Thymus (tissue), 11 donors: ENCODE measurements around the gene PTCD1. TPM values are rescaled to one million over a fixed set of nuclear protein-coding genes. Genes with fewer than 3 reads are reported as not detected.

ENCODE experiments used
- DNase-seq, 9 donors: peaks; one replicate each; pipeline ENCODE4 v3.0.0-alpha.2; 2013; ENCODE audit warnings: low spot score in 9 of 9, low read depth in 6 of 9, missing footprints in 1 of 9
- H3K27ac ChIP-seq, 2 donors: one replicate each; pipeline ENCODE4 v1.5.1; 2013; ENCODE audit warnings: control low read depth in 1 of 2, low read depth in 1 of 2, low read length in 1 of 2, mild to moderate bottlenecking in 1 of 2, moderate library complexity in 1 of 2
- H3K27me3 ChIP-seq, 2 donors: one replicate each; pipeline ENCODE4 v1.5.1; 2013; ENCODE audit warnings: low read length in 1 of 2; ENCODE audit not compliant: control insufficient read depth in 2 of 2, insufficient read depth in 1 of 2
- H3K36me3 ChIP-seq, 2 donors: one replicate each; pipeline ENCODE4 v1.5.1; 2013; ENCODE audit warnings: low read length in 1 of 2, mild to moderate bottlenecking in 1 of 2, moderate library complexity in 1 of 2; ENCODE audit not compliant: control insufficient read depth in 2 of 2, insufficient read depth in 2 of 2
- H3K4me1 ChIP-seq, 2 donors: one replicate each; pipeline ENCODE4 v1.5.1; 2013; ENCODE audit warnings: low read length in 2 of 2; ENCODE audit not compliant: control insufficient read depth in 2 of 2, insufficient read depth in 2 of 2
- H3K4me3 ChIP-seq, 2 donors: one replicate each; pipeline ENCODE4 v1.5.1; 2013; ENCODE audit warnings: low read length in 2 of 2, control low read depth in 1 of 2, mild to moderate bottlenecking in 1 of 2
- H3K9me3 ChIP-seq, 2 donors: one replicate each; pipeline ENCODE4 v1.5.1; 2013; ENCODE audit warnings: low read length in 1 of 2, mild to moderate bottlenecking in 1 of 2; ENCODE audit not compliant: control insufficient read depth in 2 of 2, insufficient read depth in 1 of 2
- WGBS: extraction: QIAGEN DNeasy Blood & Tissue Kit; methylation state at CpG from one replicate; pipeline ENCODE4 v1.1.7; 2013; 5-methylcytosine and 5-hydroxymethylcytosine counted together
- polyA plus RNA-seq: library from polyadenylated mRNA; stranded (reverse); fragments of 200-250 nt; gene quantifications from one replicate; pipeline ENCODE4 v1.2.3, GENCODE V29; 2013
- total RNA-seq: library from RNA; stranded (reverse); fragments of 120-200 nt; gene quantifications from one replicate; pipeline ENCODE4 v1.2.4, GENCODE V29; 2013
- donor health status: healthy.

Gene PTCD1
- total and polyA plus RNA-seq, 2 donors = 2.8 TPM

GRCh38 chr7:99453105-99453504, 14.5 kb upstream of the PTCD1 start:
- 97% methylated on average over 11 of the region's 11 CpGs for WGBS
- Histone ChIP-seq H3K9me3 (no peaks in the 10 kb centered on the region), H3K36me3 (peaks cover 91 to 93% of the 10 kb centered on the region in 2 donors), H3K27ac (no peak overlapping the region), H3K27me3 (no peaks in the 10 kb centered on the region), H3K4me3 (no peak overlapping the region), H3K4me1 (no peaks in the 10 kb centered on the region)
- DNase-seq = no peak

- no peak overlapping the region for H3K27ac ChIP-seq
- H3K9me3 ChIP-seq = no peaks in the 10 kb centered on the region
- peaks cover 91 to 93% of the 10 kb centered on the region in 2 donors for H3K36me3 ChIP-seq
- no peak for DNase-seq
- WGBS = 98% methylated on average over 13 of the region's 13 CpGs
- H3K4me3 ChIP-seq = no peak overlapping the region
- H3K27me3 ChIP-seq = no peaks in the 10 kb centered on the region
- no peaks in the 10 kb centered on the region for H3K4me1 ChIP-seq
Measured at GRCh38 chr7:99452541-99452940, 13.9 kb upstream of the PTCD1 start.

GRCh38 chr7:99451936-99452335, 13.3 kb upstream of the PTCD1 start:
- Histone ChIP-seq H3K36me3 (peaks cover 85 to 89% of the 10 kb centered on the region in 2 donors), H3K27me3 (no peaks in the 10 kb centered on the region), H3K4me1 (no peaks in the 10 kb centered on the region), H3K27ac (no peak overlapping the region), H3K9me3 (no peaks in the 10 kb centered on the region), H3K4me3 (no peak overlapping the region)
- no peak for DNase-seq
- 98% methylated on average over 8 of the region's 8 CpGs for WGBS

- Histone ChIP-seq H3K27me3 (no peaks in the 10 kb centered on the region), H3K27ac (no peak overlapping the region), H3K36me3 (peaks cover 73 to 78% of the 10 kb centered on the region in 2 donors), H3K4me3 (no peak overlapping the region), H3K9me3 (no peaks in the 10 kb centered on the region), H3K4me1 (no peaks in the 10 kb centered on the region)
- DNase-seq = no peak
- WGBS = 98% methylated on average over 5 of the region's 5 CpGs
Measured at GRCh38 chr7:99449326-99449725, 10.7 kb upstream of the PTCD1 start.

DNA sequence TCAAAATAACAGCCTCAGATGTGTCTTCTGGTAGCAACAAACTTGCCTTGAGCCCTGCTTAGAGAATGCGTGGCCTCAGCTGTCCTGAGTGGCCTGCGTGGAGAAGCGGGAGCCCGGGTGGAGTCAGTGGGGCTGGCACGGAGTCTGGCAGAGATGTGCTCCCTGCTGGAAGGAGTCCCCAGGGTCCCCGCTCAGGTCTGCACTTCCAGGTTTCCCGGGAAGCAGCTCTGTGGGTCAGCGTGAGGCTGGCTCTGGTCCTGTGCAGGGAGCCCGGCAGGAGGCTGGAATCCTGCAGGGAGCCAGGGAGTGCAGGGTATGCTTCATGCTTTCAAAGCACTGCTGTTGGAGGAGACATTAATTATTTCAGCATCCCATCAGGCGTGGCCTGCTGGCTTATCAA, 10.3 kb upstream of the PTCD1 start:
- H3K4me3 ChIP-seq = no peak overlapping the region
- no peaks in the 10 kb centered on the region for H3K9me3 ChIP-seq
- no peaks in the 10 kb centered on the region for H3K27me3 ChIP-seq
- no peak overlapping the region for H3K27ac ChIP-seq
- peaks cover 68 to 74% of the 10 kb centered on the region in 2 donors for H3K36me3 ChIP-seq
- no peak for DNase-seq
- 90% methylated on average over 10 of the region's 10 CpGs for WGBS
- no peaks in the 10 kb centered on the region for H3K4me1 ChIP-seq

DNA sequence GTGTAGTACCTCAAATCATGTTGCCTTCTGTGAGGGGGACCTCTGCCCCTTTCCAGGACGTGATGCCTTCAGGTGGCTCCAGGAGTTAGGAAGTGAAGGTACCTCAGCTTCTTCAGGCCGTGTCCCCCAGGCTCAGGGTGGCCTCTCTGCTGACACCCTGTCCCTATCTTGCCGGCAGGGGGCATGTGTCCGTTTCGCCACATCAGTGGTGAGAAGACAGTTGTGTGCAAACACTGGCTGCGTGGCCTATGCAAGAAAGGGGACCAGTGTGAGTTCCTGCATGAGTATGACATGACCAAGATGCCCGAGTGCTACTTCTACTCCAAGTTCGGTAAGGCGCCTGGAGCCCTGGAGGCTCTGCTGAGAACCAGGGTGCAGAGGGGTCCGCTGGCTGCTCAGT, 9.3 kb upstream of the PTCD1 start:
- WGBS = 97% methylated on average over 10 of the region's 10 CpGs
- Histone ChIP-seq H3K4me1 (no peaks in the 10 kb centered on the region), H3K4me3 (no peak overlapping the region), H3K36me3 (peaks cover 64 to 68% of the 10 kb centered on the region in 2 donors), H3K27ac (no peak overlapping the region), H3K9me3 (no peaks in the 10 kb centered on the region), H3K27me3 (no peaks in the 10 kb centered on the region)
- no peak for DNase-seq

DNA sequence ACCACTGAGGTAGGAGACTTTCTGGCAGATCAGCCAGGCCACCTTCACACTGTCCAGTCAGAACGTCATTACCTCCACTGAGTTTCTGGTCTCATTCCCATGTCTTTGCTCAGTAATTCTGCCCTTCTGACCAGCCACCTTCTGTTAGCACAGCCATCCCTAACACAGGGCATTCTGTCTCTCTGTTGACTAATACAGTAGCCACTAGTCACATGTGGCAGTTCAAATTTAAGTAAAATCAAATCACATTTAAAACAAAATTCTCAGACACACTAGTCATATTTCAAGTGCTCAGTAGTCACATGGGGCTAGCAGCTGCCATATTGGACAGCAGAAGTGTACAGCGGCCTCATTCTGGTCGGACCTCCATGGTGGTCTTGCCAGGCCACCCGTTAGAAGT, 7.5 kb upstream of the PTCD1 start:
- no peaks in the 10 kb centered on the region for H3K4me1 ChIP-seq
- no peaks in the 10 kb centered on the region for H3K9me3 ChIP-seq
- H3K27me3 ChIP-seq = no peaks in the 10 kb centered on the region
- DNase-seq = no peak
- no peak overlapping the region for H3K4me3 ChIP-seq
- H3K36me3 ChIP-seq = peaks cover 49 to 53% of the 10 kb centered on the region in 2 donors
- WGBS = 96% methylated on average over 4 of the region's 4 CpGs
- peak overlapping the region in 1 of 2 donors; percentile 42 for H3K27ac ChIP-seq

- 89% methylated on average over 9 of the region's 9 CpGs for WGBS
- H3K27ac ChIP-seq = no peak overlapping the region
- H3K4me3 ChIP-seq = no peak overlapping the region
- H3K4me1 ChIP-seq = peaks cover 14 to 18% of the 10 kb centered on the region in 2 donors
- H3K9me3 ChIP-seq = no peaks in the 10 kb centered on the region
- no peaks in the 10 kb centered on the region for H3K27me3 ChIP-seq
- H3K36me3 ChIP-seq = peaks cover 9 to 11% of the 10 kb centered on the region in 2 donors
- no peak for DNase-seq
Measured at GRCh38 chr7:99440195-99440594, 1.6 kb upstream of the PTCD1 start.

GRCh38 chr7:99437946-99438572, 539 bp downstream of the PTCD1 start:
- peak overlapping the region in 1 of 2 donors; percentile 61 for H3K27ac ChIP-seq
- no peaks in the 10 kb centered on the region for H3K27me3 ChIP-seq
- no peak for DNase-seq
- WGBS = 25% methylated on average over 20 of the region's 20 CpGs
- peaks cover 8 to 11% of the 10 kb centered on the region in 2 donors for H3K36me3 ChIP-seq
- no peaks in the 10 kb centered on the region for H3K9me3 ChIP-seq
- H3K4me1 ChIP-seq = peaks cover 14 to 18% of the 10 kb centered on the region in 2 donors
- peak overlapping the region; percentile 64 to 85 for H3K4me3 ChIP-seq
